Stimulated activated CD4-positive, alpha-beta T cell treated with anti-CD3 and anti-CD28 coated beads, Interleukin-2, amount 100 ng/mL, for 48 hours (primary cell): ENCODE results near the gene FNDC3B.
"Not testable (repeated sequence)": the region's sequence is repeated elsewhere in the genome, so short reads cannot be mapped to it uniquely, and the experiment has no call there.

Experiments used
- DNase-seq, 2 donors: peaks; one replicate each; pipeline ENCODE4 v3.0.0-alpha.2; 2020

The FNDC3B gene

DNA sequence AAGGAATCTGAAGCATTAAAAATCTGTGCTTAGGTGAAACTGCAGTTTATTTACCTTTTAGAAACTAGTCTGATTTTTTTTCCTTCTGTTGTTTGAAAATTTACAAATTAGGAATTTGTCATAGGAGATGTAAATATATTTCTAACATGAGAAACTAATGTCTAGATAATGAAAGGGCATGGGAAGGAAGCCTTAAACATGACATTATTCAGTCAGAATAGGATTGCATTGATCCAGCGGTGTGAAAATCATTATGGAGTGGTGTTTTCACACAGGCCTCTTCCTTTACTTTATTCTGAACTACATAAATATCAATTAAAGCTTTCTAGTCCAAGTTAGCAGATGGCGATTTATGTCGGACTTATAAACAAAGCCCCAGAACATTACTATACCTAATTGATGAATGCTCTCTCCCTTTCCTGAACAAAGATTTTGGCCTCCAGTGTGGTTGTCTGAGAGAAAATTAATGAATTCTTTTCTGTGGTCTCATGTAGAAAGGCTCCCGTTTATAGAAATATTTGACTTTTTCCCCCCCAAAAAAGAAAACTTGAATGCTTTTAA is 37.9 kb downstream of the FNDC3B start:
- DNase-seq, result no peak

DNA sequence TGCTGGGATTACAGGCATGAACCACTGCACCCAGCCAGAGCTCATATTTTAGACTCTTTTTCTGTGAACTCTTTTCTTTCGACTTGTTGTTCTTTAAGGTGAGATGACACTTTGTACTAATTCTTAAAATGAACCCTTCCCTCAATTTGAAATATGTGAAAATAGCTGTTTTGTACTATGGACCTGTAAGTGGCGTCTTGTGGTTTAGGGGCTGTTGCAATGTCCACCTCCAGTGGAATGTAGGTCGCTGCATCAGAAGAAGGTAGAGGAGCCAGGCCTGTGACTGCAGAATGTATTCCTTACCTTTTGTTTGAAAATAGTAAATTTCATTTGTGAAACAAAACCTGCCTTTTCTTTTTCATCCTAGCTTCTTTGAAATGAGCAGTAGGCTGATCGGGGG is 38.9 kb downstream of the FNDC3B start:
- no peak for DNase-seq

DNA sequence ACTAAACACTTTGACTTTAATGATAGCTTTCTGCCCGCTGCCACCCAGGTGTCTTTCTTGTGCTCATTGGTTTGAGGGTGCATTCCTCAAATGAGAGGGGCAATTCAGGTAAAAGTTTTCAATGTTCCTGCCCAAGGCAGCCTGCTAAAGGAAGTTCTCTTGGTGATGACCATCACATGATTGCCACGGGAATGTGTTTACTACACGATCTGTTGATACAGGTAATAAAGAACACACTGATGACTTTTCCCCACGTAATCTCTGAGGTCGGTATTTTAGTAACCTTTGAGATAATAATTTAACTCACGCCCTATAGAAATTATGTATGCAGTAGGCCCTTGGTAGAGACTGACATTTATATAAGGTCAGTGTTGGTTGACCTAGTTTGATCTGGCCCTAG is 39.3 kb downstream of the FNDC3B start:
- DNase-seq, result no peak

DNA sequence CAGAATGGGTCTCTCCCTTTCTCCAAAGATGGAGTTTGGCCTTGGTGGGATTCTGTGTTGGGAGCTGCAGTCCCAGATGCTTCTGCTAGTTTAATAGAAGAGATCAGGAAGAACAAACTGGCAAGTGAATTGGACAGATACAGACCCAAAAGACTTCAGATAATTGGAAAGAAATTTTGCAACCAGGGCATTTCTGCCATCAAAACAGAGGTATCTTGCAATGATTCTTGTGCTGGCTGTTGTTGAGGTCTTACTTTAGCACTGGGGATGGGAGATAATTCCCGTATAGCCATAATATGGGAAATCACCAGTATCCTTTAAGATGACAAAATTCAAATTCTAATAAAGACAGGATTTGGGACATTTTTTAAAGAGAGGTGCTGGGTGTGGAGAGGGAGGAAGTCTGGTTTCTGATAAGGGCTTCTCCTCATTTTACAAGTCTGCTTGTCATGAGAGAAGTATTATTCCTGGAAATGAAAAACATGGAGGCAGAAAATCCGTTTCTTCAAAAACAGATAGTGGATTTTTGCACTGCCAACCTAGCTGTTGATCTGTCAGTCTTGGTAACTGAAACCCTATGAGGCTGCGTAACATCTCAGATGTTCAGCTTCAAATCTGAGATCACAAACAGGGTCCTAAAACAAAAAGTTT is 40.1 kb downstream of the FNDC3B start:
- no peak for DNase-seq

DNA sequence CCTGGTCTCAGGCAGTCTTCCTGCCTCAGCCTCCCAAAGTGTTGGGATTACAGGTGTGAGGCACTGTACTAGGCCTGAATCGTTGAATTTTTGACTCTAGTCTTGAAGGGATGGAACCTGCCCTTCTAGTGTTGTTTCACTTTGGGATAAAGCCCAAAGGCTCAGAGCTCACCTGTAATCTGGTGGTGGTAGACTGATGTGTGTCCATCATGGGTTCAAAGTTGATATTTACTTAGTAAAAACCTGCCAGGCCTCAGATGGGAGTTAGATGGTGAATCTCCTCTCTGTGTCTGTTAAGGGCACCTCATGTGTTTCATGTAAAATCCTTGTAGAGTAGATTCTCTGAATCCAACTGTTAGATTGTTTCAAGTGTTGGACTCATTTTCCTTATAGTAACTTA is 41.1 kb downstream of the FNDC3B start:
- no peak for DNase-seq

DNA sequence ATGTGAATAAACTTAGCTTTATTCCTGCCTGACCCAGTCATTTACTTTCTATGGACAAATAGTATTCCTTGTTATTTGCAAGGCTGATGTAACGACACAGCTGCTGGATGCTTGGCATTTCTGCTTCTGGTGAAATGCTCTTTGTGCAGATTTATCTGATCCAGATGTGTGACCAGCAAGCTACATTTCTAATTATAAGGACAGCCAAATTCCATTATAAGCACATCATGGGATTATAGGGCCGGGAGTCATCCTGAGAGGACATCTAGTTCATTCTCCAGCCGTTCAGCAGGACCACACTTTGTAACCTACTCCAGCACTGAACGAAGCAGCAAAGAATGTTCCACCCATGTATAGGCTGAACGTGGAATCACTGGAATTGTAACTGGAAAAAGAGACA is 42.9 kb downstream of the FNDC3B start:
- no peak for DNase-seq

DNA sequence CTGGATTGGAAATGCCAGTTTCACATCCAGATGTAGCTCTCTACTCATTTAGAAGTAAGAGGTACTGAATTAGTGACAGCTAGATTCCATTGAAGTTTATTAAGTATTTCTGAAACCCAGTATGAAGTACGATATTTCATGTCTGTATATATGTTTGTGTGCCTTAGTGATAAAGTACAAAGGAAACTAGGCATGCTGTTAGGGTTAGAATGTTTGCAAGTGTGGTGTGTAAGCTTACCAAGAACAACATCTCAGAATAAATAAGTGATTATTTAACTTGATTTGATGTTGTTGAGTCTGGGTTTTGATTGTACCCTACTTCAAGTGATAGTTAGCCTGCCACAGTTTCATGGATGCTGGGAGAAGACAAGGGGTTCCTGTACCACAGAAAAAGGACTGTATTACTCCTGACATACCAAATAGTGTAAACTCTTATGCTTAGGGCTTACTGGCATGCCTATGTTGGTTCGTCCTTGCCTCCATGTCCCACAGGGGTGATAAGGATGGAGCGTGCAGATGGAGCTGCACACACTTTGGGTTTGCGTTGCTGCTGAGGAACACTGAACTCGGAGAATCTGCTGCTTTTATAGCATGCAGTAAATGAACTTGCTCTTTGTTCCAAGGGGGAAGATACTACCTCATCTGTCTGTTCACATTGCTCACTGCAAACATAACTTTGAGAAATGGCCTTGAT is 43.6 kb downstream of the FNDC3B start:
- DNase-seq, result no peak

DNA sequence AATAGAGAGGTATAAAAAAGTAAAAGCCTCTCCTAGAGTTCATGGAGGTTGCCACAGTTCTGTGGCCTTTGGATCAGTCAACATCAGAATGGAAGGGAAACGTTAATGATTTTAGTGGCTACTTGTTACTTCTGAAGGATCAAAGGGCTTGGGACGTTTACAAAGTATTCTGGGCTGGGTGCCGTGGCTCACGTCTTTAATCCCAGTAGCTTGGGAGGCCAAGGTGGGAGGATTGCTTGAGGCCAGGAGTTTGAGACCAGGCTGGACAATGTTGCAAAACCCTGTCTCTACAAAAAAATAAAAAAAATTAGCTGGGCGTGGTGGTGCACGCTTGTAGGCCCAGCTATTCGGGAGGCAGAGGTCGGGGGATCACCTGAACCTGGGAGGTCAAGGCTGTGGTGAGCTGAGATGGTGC is 44.6 kb downstream of the FNDC3B start:
- no peak for DNase-seq

DNA sequence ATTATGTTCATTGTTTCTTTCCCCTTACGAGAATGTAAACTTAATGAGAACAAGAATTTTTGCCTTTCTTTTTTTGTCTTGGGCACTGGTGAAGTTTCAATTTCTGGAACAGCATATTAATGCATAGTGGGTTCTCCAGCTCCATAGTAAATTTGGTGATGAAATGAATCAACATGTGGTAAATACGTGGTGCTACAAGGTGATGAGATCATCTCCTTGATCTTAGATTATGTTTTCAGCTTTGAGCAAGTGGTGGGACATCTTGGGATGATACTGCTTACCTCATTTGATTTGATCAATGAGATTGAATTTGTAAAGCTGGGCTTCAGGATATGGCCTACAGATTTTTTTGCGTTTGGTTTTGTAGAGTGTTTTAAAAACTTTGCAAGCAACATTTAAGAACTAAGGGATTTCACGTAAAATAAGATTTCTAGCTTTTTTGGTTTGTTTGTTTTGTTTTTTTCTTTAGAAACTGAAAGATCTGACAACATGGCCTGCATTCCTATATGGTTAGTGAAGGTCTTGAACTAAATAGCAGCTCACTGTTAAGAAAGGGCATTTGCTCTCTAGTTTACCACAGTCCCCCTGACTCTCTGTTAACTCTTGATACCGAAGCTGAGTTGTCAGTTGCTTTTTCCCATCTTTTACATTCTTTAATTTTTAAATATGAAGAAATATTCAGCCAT is 45.6 kb downstream of the FNDC3B start:
- no peak for DNase-seq

DNA sequence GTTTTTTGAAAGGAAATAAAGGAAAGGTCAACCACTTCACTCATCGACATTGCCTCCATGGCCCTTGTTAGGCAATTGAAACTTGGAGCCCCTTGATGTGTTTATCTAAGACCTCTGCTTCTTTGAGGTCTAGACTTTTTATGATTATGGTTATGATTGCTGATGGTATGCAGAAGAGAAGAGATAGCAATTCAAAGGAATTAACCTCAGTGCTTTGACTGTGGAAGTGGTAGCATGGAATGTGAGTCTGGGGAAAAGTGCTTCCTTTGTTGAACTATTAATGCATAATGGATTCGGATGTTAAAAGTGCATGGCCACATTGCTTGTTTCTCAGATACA is 46.1 kb downstream of the FNDC3B start:
- DNase-seq, result no peak

DNA sequence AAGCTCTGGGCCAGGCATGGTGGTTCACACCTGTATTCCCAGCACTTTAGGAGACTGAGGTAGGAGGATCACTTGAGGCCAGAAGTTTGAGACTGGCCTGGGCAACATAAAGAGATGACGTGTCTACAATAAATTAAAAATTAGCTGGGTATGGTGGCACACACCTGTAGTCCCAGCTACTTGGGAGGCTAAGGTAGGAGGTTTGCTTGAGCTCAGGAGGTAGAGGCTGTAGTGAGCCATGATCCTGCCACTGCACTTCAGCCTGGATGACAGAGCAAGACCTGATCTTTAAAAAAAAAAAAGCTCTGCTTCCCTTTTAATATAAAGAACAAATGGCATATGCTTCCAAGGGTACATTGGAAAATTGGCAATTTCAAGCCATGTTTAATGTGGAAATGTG is 46.7 kb downstream of the FNDC3B start:
- no peak for DNase-seq

DNA sequence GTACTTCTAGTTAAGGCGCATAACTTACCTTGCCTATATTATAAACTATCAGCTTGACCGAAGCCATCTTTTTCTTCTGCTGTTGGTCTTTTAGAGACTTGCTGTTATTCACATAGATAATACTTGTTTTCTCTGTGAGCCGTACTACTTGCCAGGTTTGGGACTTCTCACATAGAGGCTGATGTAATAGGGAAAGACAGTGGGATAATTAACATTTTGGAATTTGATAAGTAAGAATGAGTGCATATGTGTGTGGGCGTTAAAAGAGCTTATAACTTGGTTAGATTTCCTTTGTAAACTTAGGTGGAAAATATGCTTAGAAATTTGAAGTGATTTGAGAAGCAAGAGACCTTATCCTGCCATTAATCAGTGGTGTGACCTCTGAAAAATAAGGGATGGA is 47.8 kb downstream of the FNDC3B start:
- no peak for DNase-seq

DNA sequence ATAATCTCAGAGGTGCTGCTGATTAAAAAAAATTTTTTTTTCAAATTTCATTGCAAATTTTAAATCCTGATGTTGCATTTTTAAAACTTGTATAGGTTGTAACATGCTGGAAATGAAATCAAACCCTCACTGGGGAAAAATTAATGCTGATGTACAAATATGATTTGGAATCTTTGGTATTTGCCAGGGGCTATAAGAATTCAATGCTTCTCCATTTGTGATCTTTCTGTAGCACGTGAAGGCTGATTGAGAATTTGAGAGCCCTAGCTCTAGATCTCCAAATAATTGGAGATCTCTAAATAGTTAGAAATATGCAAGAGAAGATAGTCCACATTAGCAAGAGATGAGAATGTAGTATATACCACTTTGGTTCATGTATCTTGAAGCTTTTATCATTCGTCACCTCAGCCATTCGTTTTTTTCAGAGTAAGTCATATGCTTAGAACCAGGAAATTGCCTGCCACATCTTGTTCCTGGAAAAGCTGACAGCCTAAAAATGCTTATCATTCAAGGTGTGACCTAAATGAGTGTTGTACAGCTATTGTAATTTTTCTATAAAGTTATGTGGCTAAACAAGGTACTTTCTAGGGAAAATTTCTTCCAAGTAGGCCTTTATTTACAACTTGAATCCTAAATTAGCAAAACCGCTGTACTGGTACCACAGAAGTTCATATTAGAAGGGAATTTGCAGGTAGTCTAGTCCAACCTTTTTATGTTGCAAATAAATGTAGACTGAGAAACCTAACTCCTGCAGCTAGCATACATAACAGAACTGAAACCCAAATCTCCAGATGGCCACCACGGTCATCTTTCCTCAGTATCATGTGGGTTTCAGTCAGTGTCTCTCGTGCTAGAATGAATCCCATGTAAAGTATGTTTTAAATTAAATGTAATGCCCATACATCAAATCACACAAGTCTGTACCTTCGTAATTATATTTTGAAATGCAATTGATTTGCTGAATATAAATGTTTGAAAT is 48.5 kb downstream of the FNDC3B start:
- DNase-seq, result no peak

DNA sequence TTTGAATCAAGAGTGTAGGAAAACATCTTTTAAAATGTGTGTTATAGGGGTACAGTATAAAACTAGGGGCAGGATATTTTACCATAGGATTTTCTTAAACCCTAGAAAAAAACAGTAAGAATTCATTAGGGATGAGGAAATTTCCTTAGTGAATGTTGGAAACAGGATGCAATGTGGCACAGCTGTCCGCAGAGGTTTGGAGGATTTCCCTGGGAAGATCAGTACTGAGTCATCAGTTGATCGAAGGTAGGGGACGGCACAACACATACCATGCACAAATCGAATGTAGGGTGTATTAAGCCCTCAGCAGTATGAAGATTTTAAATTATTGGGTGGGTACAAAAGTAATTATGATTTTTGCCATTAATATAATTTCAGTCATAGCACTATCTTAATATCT is 49.9 kb downstream of the FNDC3B start:
- no peak for DNase-seq

DNA sequence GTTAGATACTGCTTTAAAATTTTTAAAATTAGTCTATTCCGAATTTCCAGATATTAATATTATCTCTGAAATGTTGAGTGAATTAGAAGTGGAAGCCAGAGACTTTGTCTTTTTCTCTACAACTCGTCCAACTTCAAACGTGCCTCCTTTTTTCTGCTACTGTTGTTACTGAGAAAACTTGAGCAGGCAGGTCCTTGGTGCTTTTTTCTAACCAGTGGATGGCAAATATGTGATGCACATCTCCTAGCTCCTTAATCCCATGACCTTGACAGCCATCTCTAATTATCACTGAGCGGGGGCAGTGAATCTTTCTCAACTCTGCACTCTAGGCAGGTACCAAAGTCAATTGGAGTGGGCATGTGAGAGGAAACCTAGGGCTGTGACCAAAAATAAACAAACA is 50.7 kb downstream of the FNDC3B start:
- DNase-seq, result no peak

DNA sequence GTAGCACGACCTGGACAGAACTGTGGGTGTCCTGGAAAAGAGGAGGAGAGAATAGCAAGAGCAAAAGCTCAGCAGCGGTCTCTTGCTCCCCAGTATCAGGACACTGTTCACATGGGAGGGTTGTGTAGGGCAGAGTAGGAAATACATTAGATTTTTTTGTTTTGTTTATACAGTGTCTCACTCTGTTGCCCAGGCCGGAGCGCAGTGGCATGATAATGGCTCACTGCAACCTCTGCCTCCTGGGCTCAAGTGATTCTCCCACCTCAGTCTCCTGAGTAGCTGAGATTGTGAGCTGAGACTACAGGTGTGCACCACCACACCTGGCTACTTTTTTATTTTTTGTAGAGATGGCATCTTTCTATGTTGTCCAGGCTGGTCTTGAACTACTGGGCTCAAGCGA is 53.3 kb downstream of the FNDC3B start:
- DNase-seq, result no peak

DNA sequence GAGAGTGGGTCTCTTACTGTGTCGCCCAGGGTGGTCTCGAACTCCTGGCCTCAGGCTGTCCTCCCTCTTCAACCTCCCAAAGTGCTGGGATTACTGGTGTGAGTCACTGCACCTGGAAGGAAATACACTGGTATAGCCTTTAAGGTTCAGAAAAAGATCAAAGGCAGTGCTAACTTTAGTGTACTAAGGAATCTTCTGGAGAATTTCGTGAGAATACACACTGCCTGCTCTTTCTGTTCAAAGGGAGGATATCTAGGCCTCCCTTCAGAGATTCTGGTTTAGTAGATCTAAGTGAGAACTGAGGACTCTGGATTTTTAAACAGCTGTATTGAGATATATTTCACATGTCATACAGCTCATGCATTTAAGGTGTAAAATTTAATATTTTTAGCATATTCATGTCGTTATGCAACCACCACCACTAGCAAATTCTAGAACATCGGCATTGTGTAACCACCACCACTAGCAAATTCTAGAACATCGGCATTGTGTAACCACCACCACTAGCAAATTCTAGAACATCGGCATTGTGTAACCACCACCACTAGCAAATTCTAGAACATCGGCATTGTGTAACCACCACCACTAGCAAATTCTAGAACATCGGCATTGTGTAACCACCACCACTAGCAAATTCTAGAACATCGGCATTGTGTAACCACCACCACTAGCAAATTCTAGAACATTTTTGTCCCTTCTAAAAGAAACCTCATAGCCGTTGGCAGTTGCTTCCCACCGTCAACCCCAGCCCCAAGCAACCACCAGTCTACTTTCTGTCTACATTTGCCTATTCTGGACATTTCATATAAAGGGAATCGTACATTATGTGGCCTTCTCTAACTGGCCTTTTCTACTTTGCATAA is 54.4 kb downstream of the FNDC3B start:
- not testable (repeated sequence) for DNase-seq

DNA sequence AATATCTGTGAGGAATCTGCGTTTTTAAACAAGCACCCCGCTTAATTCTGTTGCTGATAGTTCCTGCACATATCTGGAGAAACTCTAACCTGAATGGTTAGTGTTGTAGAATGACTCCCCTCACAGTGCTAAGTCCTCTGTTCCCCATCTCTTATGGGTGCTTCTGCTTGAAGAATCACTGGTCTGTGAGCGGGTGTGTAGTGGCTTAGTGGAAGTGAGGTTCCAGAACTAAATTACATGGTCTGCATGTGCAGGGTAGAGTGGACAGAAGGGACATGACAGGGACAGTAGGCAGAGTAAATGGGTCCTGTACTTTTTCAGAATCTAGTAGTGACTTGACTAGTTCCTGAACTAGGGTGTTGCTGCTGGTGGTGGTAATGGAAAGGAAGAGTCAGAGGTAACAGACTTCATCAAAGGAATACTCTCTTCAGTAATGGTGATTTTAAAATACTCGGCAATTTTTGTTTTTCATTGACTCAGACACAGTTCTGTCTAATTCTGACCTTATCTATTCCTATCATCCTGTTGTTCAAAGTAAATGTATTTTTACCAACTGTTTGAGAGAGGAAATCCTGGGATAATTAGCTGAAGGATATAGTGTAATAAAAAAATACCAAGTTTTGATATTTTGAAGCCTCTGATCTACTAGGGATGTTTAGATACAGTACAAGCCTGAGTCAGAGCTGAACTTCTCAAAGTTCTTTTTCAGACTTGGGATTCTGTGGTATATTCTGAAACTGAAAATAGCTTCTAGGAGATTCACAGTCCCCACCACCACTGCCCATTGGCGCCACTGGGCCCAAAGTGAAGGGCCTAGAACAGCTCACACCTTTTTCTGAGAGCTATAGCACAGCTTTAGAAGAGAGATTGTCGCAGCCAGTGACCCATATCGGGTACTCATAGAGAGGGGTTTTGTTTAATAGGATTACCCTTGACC is 55.5 kb downstream of the FNDC3B start:
- no peak for DNase-seq

DNA sequence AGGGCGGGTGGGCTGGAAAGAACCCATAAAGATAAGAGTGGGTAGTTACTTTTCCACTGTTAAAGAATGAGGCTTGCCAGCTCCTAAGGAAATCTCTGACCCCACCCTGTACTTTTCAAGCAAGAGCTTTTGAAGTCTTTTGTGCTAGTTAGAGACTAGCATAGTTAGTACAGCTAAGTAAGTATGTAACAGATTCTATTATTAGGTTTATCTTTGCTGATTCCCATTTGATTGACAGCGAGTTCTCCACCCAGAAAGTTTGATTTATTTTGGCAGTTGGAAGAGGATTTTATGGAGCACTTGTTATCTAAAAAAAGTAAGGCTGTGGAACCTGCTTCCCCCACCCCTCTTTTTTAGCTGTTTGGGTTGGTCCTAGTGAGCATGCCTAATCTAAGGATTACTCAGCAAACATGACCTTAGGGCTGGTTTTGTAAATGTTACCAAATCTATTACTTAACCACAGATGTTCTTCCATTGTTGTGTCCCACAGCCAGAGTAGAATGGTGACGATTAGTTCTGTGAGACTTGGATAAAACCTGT is 57.6 kb downstream of the FNDC3B start:
- DNase-seq, result no peak

DNA sequence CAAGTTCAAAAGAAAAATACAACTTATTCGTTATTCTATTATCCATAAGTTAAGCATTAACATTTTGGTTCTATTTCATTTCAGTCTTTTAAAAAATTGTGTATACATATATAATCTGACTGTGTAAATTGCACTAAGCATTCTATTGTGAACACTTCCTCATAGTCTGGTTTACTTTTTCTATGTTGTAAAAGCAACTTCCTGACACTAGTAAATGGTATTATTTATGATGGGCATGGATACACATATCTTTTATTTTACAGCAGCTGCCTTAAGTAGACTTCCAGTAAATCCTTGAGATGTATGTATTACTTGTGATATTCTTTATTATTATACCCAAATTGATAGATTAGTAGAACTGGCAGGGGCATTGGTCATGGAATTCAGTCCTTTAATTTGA is 58.2 kb downstream of the FNDC3B start:
- DNase-seq, result no peak
